Measurements from ENCODE around the gene PTX4. TPM values are rescaled to one million over a fixed set of nuclear protein-coding genes. Genes with fewer than 3 reads are reported as not detected.

The PTX4 gene
- total and polyA plus RNA-seq, 9 of the 15 experiments (the other 6 are each of a cell fraction or from before 2014, with no cell fraction given): 0.11 TPM; not detected in 8

DNA sequence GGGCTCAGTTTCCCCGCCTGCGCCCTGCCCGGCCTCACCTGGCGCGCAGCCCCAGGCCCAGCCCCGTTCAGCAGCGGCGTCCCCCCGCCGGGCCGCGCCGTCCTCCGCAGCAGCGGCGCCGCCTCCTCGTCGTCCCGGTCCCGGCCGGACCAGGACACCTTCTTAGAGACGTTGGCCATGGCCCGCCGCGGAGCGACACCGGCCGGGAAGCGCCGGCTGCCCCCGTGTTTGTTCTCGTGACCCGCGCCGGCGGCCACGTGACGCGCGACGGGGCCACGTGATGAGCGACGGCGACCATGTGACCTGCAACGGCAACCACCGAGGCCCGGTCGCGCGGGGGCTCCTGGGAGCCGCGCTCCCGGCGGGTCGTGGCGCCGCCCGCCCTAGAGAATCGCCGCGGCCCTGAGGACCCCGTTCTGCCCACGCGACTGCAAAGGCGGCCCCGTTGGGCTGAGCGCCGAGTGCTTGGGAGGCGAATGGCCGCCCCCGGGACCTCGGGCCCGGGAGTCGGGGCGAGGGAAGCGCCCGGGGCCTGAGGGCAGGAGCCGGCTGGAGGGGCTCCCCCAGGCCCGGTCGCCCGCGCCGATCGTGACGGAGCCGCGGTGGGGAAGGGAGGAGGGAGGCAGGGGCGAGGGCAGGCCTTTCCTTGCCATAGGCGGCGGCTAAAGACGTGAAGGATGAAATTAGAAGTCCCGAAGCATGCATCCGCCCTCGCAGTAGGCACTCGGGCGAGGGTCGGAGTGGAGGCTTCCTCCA is 13.8 kb downstream of the PTX4 start, which contains the start of gene CLCN7 (continued):
- TF ChIP-seq SREBF1 (IDR thresholded peaks at IDR 0.05; ENCODE audit: borderline replicate concordance, low read depth, low read length): peak; percentile 39; the same call in 1 of the 2 replicates
- TF ChIP-seq ZNF311 (CRISPR knock-in tag; IDR thresholded peaks at IDR 0.05): no peak
- peak in 1 of 3 experiments; percentile 56 for TF ChIP-seq YY1 (IDR thresholded peaks at IDR 0.05; ENCODE audit: borderline replicate concordance in 1 of 3, control insufficient read depth in 1 of 3, extremely low read depth in 1 of 3, insufficient read depth in 3 of 3, insufficient read length in 1 of 3, insufficient replicate concordance in 2 of 3, low read depth in 1 of 3, low read length in 2 of 3)
- no peak for TF ChIP-seq SIRT6 (IDR thresholded peaks at IDR 0.05; ENCODE audit: low read depth, low read length)
- no peak for TF ChIP-seq ETV1 (tag; conservative IDR thresholded peaks at IDR 0.05; ENCODE audit: low read depth)
- TF ChIP-seq MCM2 (IDR thresholded peaks at IDR 0.05; ENCODE audit: low read depth): no peak
- TF ChIP-seq JUNB (CRISPR knock-in tag; conservative IDR thresholded peaks at IDR 0.05): no peak

DNA sequence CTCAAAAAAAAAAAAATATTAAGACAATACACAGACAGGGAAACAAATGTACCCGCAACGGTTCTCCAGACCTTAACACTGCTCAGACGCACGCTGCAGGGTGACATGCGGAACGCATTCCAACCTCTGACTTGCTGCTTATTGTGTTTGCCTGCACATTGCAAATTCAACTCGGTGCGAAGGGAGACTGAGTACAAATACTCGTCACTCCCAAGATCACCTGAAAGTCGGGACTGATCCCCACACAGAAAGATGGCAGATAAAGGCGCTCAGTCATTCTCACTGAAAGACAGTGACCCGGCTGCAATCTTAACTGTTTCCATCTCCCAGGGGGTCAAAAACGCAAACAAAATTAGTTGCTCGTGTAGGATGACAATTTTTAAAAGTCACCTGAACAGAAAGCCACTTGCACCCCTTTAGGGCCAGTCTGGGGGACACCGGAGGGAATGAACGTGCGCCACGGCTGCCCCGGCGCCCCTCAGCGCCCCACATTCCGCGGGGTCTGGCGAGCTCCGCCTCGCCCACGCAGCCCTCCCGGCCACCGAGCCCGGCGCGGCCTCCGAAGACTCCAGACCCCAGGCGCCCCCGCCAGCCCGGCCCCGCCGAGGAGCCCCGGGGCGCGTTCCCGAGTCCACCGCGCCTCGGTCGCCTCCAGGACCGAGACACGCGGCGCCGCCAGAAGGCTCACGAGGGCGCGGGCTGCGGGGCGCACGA is 14.5 kb downstream of the PTX4 start:
- H3K79me2 ChIP-seq (ENCODE audit: control insufficient read depth, insufficient read depth, low read length): peaks cover 64% of the 10 kb centered on the region
- ATAC-seq: peak; percentile 11
- intact Hi-C loops (cut with micrococcal nuclease) (no loop called here), in situ Hi-C loops (cut with MboI) (no loop called here)
- H4K20me1 ChIP-seq (replicated peaks; ENCODE audit: control insufficient read depth, insufficient read depth, low read length): peaks cover 5% of the 10 kb centered on the region; the same call in 1 of the 2 replicates
- peak overlapping the region; percentile 96 to 97 for H3K9ac ChIP-seq (ENCODE audit: insufficient read depth in 1 of 2, low read depth in 2 of 2, low read length in 2 of 2)
- ChIA-PET POLR2A (no interaction called here), CTCF (ENCODE audit: low intra/inter-chr PET ratio) (no interaction called here)
- WGBS (ENCODE audit: insufficient coverage, low coverage, missing lambda C conversion rate): 2% methylated on average over 34 of the region's 57 CpGs
- BruUV-seq (replicated peaks): TSS peak; percentile 68
- no peaks in the 10 kb centered on the region for H3K9me3 ChIP-seq (replicated peaks; ENCODE audit: control insufficient read depth, insufficient read depth, low read depth, low read length)
- H3K4me1 ChIP-seq (replicated peaks in 1 of 2; ENCODE audit: control insufficient read depth in 2 of 2, insufficient read depth in 2 of 2, low read length in 2 of 2): peaks cover 36 to 56% of the 10 kb centered on the region in 2 experiments; a peak in 4 of 5 replicates
- peak in 2 of 4 experiments; percentile 49 to 58 for DNase-seq (ENCODE audit: extremely low read depth in 1 of 4, low spot score in 3 of 4)
- peak overlapping the region; percentile 97 for H3K27ac ChIP-seq (ENCODE audit: extremely low read depth, low read depth, low read length)
- H3K36me3 ChIP-seq (ENCODE audit: control insufficient read depth, insufficient read depth, low read length): peaks cover 10% of the 10 kb centered on the region; the same call in 1 of the 3 replicates
- H3K4me3 ChIP-seq: peak overlapping the region; percentile 85
- peaks cover 6% of the 10 kb centered on the region for H3K9me1 ChIP-seq (ENCODE audit: control insufficient read depth, insufficient read depth, low read length)
- H3K4me2 ChIP-seq (ENCODE audit: insufficient read depth, low read length): peak overlapping the region; percentile 96
- peak overlapping the region; percentile 92 for H2AFZ ChIP-seq (ENCODE audit: low read depth, low read length)
- peak; percentile 69 for FAIRE-seq
- no peaks in the 10 kb centered on the region for H3K27me3 ChIP-seq (ENCODE audit: control insufficient read depth in 2 of 2, insufficient read depth in 2 of 2, low read length in 2 of 2)
- TF ChIP-seq FOXK1 (CRISPR knock-in tag; IDR thresholded peaks at IDR 0.05; ENCODE audit: borderline replicate concordance): 0 out of 2 replicates have a peak, but pooled peaks have one; percentile 45
- no peak for TF ChIP-seq ZNF431 (CRISPR knock-in tag; IDR thresholded peaks at IDR 0.05)
- 0 out of 2 replicates have a peak, but pooled peaks have one; percentile 17 for TF ChIP-seq MTA1 (IDR thresholded peaks at IDR 0.05; ENCODE audit: borderline replicate concordance)
- TF ChIP-seq SP1 (CRISPR knock-in tag; IDR thresholded peaks at IDR 0.05): no peak
- 0 out of 4 replicates have a peak, but pooled peaks of 1 of the 2 experiments have one; percentile 5 for TF ChIP-seq FOXA3 (CRISPR knock-in tag; conservative IDR thresholded peaks at IDR 0.05 in 1 of 2, IDR thresholded peaks at IDR 0.05 in 1 of 2)
- TF ChIP-seq, protein P1, sequence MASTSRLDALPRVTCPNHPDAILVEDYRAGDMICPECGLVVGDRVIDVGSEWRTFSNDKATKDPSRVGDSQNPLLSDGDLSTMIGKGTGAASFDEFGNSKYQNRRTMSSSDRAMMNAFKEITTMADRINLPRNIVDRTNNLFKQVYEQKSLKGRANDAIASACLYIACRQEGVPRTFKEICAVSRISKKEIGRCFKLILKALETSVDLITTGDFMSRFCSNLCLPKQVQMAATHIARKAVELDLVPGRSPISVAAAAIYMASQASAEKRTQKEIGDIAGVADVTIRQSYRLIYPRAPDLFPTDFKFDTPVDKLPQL (IDR thresholded peaks at IDR 0.05; ENCODE audit: extremely low read depth, insufficient read length): no peak
- TF ChIP-seq, protein P2, sequence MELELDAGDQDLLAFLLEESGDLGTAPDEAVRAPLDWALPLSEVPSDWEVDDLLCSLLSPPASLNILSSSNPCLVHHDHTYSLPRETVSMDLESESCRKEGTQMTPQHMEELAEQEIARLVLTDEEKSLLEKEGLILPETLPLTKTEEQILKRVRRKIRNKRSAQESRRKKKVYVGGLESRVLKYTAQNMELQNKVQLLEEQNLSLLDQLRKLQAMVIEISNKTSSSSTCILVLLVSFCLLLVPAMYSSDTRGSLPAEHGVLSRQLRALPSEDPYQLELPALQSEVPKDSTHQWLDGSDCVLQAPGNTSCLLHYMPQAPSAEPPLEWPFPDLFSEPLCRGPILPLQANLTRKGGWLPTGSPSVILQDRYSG (tag; conservative IDR thresholded peaks at IDR 0.05; ENCODE audit: low read depth): no peak
